Measurements from ENCODE around the gene TAAR1. TPM values are rescaled to one million over a fixed set of nuclear protein-coding genes. Genes with fewer than 3 reads are reported as not detected.

Gene TAAR1
- total and polyA plus RNA-seq, 2 experiments from 2014 or later: not detected

GRCh38 chr6:132675749-132676148, 16.8 kb upstream of the TAAR1 start:
- no peaks in the 10 kb centered on the region for H4K20me1 ChIP-seq (replicated peaks; ENCODE audit: insufficient read depth)
- H3K4me1 ChIP-seq (ENCODE audit: insufficient read depth): no peaks in the 10 kb centered on the region
- H3K9me2 ChIP-seq (ENCODE audit: insufficient read depth): no peaks in the 10 kb centered on the region
- Mint-ChIP-seq H3K36me3 (ENCODE audit: low read depth) (no peaks in the 10 kb centered on the region), H3K9me3 (no peaks in the 10 kb centered on the region), H3K27ac (no peak overlapping the region), H3K4me3 (no peak overlapping the region), H3K27me3 (ENCODE audit: insufficient read depth, low read depth, poor library complexity) (peaks cover 3% of the 10 kb centered on the region), H3K4me1 (peaks cover 3% of the 10 kb centered on the region; the same call in 1 of the 3 replicates)
- no peaks in the 10 kb centered on the region for H3K79me2 ChIP-seq (replicated peaks; ENCODE audit: insufficient read depth)
- H2AFZ ChIP-seq: no peak overlapping the region
- ATAC-seq (no peak), DNase-seq (ENCODE audit: low spot score) (no peak)
- no peak overlapping the region for H3K4me3 ChIP-seq
- TF ChIP-seq CREB1 (CRISPR knock-in tag; IDR thresholded peaks at IDR 0.05; ENCODE audit: low read depth): no peak
- no peak for TF ChIP-seq STAT1 (IDR thresholded peaks at IDR 0.05; ENCODE audit: unreplicated experiment)
- no peak for TF ChIP-seq EZH2phosphoT487 (IDR thresholded peaks at IDR 0.05; ENCODE audit: unreplicated experiment)
- TF ChIP-seq, protein P1, sequence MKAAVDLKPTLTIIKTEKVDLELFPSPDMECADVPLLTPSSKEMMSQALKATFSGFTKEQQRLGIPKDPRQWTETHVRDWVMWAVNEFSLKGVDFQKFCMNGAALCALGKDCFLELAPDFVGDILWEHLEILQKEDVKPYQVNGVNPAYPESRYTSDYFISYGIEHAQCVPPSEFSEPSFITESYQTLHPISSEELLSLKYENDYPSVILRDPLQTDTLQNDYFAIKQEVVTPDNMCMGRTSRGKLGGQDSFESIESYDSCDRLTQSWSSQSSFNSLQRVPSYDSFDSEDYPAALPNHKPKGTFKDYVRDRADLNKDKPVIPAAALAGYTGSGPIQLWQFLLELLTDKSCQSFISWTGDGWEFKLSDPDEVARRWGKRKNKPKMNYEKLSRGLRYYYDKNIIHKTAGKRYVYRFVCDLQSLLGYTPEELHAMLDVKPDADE (IDR thresholded peaks at IDR 0.05): no peak
- no peak for TF ChIP-seq ZNF462 (CRISPR knock-in tag; IDR thresholded peaks at IDR 0.05)
- no peak for TF ChIP-seq JUNB (IDR thresholded peaks at IDR 0.05; ENCODE audit: unreplicated experiment)
- no peak for TF ChIP-seq ZNF114 (CRISPR knock-in tag; IDR thresholded peaks at IDR 0.05)
- no peak for TF ChIP-seq ZNF331 (CRISPR knock-in tag; IDR thresholded peaks at IDR 0.05; ENCODE audit: low read depth)
- no peak for TF ChIP-seq CTCF (conservative IDR thresholded peaks at IDR 0.05; ENCODE audit: low read depth in 2 of 2)
- TF ChIP-seq POLR2AphosphoS5 (IDR thresholded peaks at IDR 0.05; ENCODE audit: low read depth): no peak
- TF ChIP-seq NANOG (IDR thresholded peaks at IDR 0.05; ENCODE audit: borderline replicate concordance): no peak
- TF ChIP-seq, protein P2, sequence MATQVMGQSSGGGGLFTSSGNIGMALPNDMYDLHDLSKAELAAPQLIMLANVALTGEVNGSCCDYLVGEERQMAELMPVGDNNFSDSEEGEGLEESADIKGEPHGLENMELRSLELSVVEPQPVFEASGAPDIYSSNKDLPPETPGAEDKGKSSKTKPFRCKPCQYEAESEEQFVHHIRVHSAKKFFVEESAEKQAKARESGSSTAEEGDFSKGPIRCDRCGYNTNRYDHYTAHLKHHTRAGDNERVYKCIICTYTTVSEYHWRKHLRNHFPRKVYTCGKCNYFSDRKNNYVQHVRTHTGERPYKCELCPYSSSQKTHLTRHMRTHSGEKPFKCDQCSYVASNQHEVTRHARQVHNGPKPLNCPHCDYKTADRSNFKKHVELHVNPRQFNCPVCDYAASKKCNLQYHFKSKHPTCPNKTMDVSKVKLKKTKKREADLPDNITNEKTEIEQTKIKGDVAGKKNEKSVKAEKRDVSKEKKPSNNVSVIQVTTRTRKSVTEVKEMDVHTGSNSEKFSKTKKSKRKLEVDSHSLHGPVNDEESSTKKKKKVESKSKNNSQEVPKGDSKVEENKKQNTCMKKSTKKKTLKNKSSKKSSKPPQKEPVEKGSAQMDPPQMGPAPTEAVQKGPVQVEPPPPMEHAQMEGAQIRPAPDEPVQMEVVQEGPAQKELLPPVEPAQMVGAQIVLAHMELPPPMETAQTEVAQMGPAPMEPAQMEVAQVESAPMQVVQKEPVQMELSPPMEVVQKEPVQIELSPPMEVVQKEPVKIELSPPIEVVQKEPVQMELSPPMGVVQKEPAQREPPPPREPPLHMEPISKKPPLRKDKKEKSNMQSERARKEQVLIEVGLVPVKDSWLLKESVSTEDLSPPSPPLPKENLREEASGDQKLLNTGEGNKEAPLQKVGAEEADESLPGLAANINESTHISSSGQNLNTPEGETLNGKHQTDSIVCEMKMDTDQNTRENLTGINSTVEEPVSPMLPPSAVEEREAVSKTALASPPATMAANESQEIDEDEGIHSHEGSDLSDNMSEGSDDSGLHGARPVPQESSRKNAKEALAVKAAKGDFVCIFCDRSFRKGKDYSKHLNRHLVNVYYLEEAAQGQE (IDR thresholded peaks at IDR 0.05; ENCODE audit: unreplicated experiment): no peak
- no peak for TF ChIP-seq EZH2 (IDR thresholded peaks at IDR 0.05; ENCODE audit: low read depth, unreplicated experiment)
- no peak overlapping the region for H3K27ac ChIP-seq (ENCODE audit: low read depth)
- no peaks in the 10 kb centered on the region for H3F3A ChIP-seq (replicated peaks; ENCODE audit: low read depth)
- no peaks in the 10 kb centered on the region for H3K36me3 ChIP-seq (ENCODE audit: insufficient read depth)
- H3K4me2 ChIP-seq: no peak overlapping the region
- no peaks in the 10 kb centered on the region for H3K27me3 ChIP-seq (ENCODE audit: insufficient read depth)
